ENCODE data around the gene METTL23. TPM values are rescaled to one million over a fixed set of nuclear protein-coding genes. Genes with fewer than 3 reads are reported as not detected.

METTL23 gene
- total and polyA plus RNA-seq, 2 experiments from 2014 or later: 47.6 to 77.9 TPM

- DNase-seq (ENCODE audit: low read depth in 1 of 2, low spot score in 1 of 2): no peak
- H3K4me1 ChIP-seq (ENCODE audit: low read depth): peaks cover 13% of the 10 kb centered on the region
- H3K9me3 ChIP-seq (ENCODE audit: low read depth): no peaks in the 10 kb centered on the region
- no peaks in the 10 kb centered on the region for H3K27me3 ChIP-seq
- no peaks in the 10 kb centered on the region for H3K36me3 ChIP-seq
- no peak overlapping the region for H3K4me3 ChIP-seq
- peak overlapping the region; percentile 49 for H3K27ac ChIP-seq
- TF ChIP-seq, protein P1, sequence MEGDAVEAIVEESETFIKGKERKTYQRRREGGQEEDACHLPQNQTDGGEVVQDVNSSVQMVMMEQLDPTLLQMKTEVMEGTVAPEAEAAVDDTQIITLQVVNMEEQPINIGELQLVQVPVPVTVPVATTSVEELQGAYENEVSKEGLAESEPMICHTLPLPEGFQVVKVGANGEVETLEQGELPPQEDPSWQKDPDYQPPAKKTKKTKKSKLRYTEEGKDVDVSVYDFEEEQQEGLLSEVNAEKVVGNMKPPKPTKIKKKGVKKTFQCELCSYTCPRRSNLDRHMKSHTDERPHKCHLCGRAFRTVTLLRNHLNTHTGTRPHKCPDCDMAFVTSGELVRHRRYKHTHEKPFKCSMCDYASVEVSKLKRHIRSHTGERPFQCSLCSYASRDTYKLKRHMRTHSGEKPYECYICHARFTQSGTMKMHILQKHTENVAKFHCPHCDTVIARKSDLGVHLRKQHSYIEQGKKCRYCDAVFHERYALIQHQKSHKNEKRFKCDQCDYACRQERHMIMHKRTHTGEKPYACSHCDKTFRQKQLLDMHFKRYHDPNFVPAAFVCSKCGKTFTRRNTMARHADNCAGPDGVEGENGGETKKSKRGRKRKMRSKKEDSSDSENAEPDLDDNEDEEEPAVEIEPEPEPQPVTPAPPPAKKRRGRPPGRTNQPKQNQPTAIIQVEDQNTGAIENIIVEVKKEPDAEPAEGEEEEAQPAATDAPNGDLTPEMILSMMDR (IDR thresholded peaks at IDR 0.05; ENCODE audit: low read depth, low read length): no peak
These were observed 35.9 kb upstream of the METTL23 start for GRCh38 chr17:76690596-76691280.

DNA sequence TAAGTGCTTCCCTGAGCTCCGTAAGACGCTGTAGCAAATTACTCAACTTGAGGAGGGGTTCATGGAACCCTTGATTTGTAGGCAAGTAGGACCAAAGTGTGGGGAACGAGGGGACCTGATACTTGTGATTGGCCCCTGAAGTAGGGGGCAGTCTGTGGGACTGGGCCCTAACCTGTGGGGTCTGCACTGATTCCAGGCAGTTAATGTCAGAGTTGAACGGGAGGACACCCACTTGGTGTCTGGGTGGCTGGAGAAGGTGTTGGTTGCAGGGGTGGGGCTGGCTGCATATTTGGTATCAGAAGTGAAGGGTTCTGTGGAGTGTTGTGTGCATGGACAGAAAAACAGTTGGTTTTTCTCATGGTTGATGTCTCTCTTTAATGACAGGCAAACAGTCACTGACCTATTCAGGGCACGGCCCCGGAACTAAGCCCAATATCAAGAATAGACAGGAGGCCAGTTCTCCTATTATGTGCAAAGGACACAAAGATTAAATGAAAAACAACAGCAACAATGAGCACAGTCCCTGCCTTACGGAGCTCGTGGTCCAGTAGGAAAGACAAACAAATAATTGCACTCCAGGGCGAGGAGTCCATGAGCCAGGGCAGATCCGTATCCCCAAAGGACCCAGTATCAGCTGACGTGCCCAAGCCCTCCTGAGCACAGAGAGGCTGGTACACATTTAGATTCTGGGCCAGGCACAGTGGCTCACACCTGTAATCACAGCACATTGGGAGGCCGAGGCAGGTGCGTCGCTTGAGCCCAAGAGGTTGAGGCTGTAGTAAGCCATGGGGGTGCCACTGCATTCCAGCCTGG is 35.1 kb upstream of the METTL23 start:
- DNase-seq (ENCODE audit: low read depth in 1 of 2, low spot score in 1 of 2): no peak
- Histone ChIP-seq H3K4me1 (ENCODE audit: low read depth) (peaks cover 13% of the 10 kb centered on the region), H3K27me3 (no peaks in the 10 kb centered on the region), H3K36me3 (no peaks in the 10 kb centered on the region), H3K4me3 (no peak overlapping the region), H3K27ac (peak overlapping the region; percentile 49), H3K9me3 (ENCODE audit: low read depth) (no peaks in the 10 kb centered on the region)
- TF ChIP-seq, protein P1 (IDR thresholded peaks at IDR 0.05; ENCODE audit: low read depth, low read length): no peak

DNA sequence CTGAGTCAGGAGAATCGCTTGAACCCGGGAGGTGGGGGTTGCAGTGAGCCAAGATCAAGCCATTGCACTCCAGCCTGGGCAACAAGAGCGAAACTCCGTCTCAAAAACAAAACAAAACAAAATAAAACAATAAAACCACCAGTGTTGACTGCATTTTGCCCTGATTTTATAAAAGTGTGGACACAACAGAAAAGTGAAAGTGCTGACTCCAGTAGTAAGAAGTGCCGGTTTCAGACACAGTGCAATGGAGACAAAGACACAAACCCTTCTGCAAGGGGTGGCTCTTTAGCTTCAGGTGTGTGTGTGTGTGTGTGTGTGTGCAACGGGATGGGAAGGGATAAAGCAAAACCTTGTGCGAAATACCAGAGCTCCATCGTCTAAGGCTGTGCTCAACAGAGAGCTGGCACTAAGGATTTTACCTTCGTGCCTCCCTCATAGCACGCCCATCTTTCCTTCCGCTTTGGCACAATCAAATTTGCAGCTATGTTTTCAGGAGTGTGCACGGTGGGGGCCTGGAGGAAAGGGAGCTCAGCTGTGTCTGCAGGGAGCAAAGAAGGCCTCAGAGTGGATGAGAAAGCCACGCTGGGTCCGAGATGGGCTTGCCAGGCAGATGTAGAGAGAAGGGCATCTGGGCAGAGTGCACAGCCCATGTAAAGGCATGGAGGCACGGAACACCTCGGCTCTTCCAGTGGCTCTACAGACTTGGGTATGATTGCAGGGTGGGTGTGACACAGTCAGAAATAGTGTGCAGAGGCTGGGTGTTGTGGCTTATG is 31.4 kb upstream of the METTL23 start:
- H3K36me3 ChIP-seq: no peaks in the 10 kb centered on the region
- no peak for DNase-seq (ENCODE audit: low read depth in 1 of 2, low spot score in 1 of 2)
- H3K27me3 ChIP-seq: no peaks in the 10 kb centered on the region
- no peak overlapping the region for H3K4me3 ChIP-seq
- TF ChIP-seq, protein P1 (IDR thresholded peaks at IDR 0.05; ENCODE audit: low read depth, low read length): no peak
- H3K4me1 ChIP-seq (ENCODE audit: low read depth): peaks cover 40% of the 10 kb centered on the region
- H3K9me3 ChIP-seq (ENCODE audit: low read depth): no peaks in the 10 kb centered on the region
- H3K27ac ChIP-seq: peak overlapping the region; percentile 100

GRCh38 chr17:76696763-76697701 is 29.6 kb upstream of the METTL23 start:
- peak in 1 of 2 donors; percentile 59 for DNase-seq (ENCODE audit: low read depth in 1 of 2, low spot score in 1 of 2)

More at GRCh38 chr17:76696763-76697701, 29.6 kb upstream of the METTL23 start:
- no peaks in the 10 kb centered on the region for H3K36me3 ChIP-seq
- peaks cover 46% of the 10 kb centered on the region for H3K4me1 ChIP-seq (ENCODE audit: low read depth)
- H3K4me3 ChIP-seq: no peak overlapping the region
- H3K9me3 ChIP-seq (ENCODE audit: low read depth): no peaks in the 10 kb centered on the region
- TF ChIP-seq, protein P1 (IDR thresholded peaks at IDR 0.05; ENCODE audit: low read depth, low read length): no peak
- no peaks in the 10 kb centered on the region for H3K27me3 ChIP-seq
- H3K27ac ChIP-seq: peak overlapping the region; percentile 100
